ENCODE data around the gene CHMP2A. TPM values are rescaled to one million over a fixed set of nuclear protein-coding genes. Genes with fewer than 3 reads are reported as not detected.

CHMP2A gene
- total RNA-seq = 100 to 1,000 TPM; 107 to 120 TPM
- polyA plus RNA-seq (ENCODE audit: insufficient read length in 6 of 6) = 100 to 1,000 TPM in 1 of 6 donors, 10 to 100 TPM in 5; 84.1 to 106 (median 93.2) TPM
- long read RNA-seq, donor 1, transcript CHMP2A-208 (6 exons, 885 nt) = minor isoform, 19 of 123 reads
- long read RNA-seq, donor 1, transcript CHMP2A-201 (6 exons, 913 nt) = major isoform, 50 of 123 reads
- long read RNA-seq, donor 1, transcript CHMP2A-206 (5 exons, 1,178 nt) = minor isoform, 14 of 123 reads
- long read RNA-seq, donor 1, partial matches to known transcripts = 38 of 123 reads
- long read RNA-seq, donor 1, other reads (novel, unspliced or antisense) = 0 of 123 reads
- long read RNA-seq, donor 2, transcript CHMP2A-206 (5 exons, 1,178 nt) = minor isoform, 15 of 90 reads
- long read RNA-seq, donor 2, transcript CHMP2A-201 (6 exons, 913 nt) = major isoform, 30 of 90 reads
- long read RNA-seq, donor 2, transcript CHMP2A-208 (6 exons, 885 nt) = minor isoform, 15 of 90 reads
- long read RNA-seq, donor 2, partial matches to known transcripts = 27 of 90 reads
- long read RNA-seq, donor 2, other reads (novel, unspliced or antisense) = 0 of 90 reads
- long read RNA-seq, donor 3, transcript CHMP2A-201 (6 exons, 913 nt) = major isoform, 34 of 64 reads
- long read RNA-seq, donor 3, transcript CHMP2A-208 (6 exons, 885 nt) = minor isoform, 11 of 64 reads
- long read RNA-seq, donor 3, partial matches to known transcripts = 13 of 64 reads
- long read RNA-seq, donor 3, other reads (novel, unspliced or antisense) = 0 of 64 reads
- long read RNA-seq, donor 4, transcript CHMP2A-201 (6 exons, 913 nt) = major isoform, 137 of 216 reads
- long read RNA-seq, donor 4, transcript CHMP2A-206 (5 exons, 1,178 nt) = minor isoform, 12 of 216 reads
- long read RNA-seq, donor 4, transcript CHMP2A-208 (6 exons, 885 nt) = minor isoform, 24 of 216 reads
- long read RNA-seq, donor 4, partial matches to known transcripts = 39 of 216 reads
- long read RNA-seq, donor 4, other reads (novel, unspliced or antisense) = 4 of 216 reads
- long read RNA-seq, donor 5, transcript CHMP2A-201 (6 exons, 913 nt) = major isoform, 35 of 71 reads
- long read RNA-seq, donor 5, transcript CHMP2A-208 (6 exons, 885 nt) = minor isoform, 9 of 71 reads
- long read RNA-seq, donor 5, transcript CHMP2A-206 (5 exons, 1,178 nt) = minor isoform, 12 of 71 reads
- long read RNA-seq, donor 5, partial matches to known transcripts = 10 of 71 reads
- long read RNA-seq, donor 5, other reads (novel, unspliced or antisense) = 0 of 71 reads
- long read RNA-seq, donor 6, transcript CHMP2A-206 (5 exons, 1,178 nt) = minor isoform, 9 of 71 reads
- long read RNA-seq, donor 6, transcript CHMP2A-201 (6 exons, 913 nt) = major isoform, 29 of 71 reads
- long read RNA-seq, donor 6, transcript CHMP2A-208 (6 exons, 885 nt) = minor isoform, 13 of 71 reads
- long read RNA-seq, donor 6, partial matches to known transcripts = 18 of 71 reads
- long read RNA-seq, donor 6, other reads (novel, unspliced or antisense) = 0 of 71 reads
- long read RNA-seq, donor 7, transcript CHMP2A-201 (6 exons, 913 nt) = major isoform, 14 of 32 reads
- long read RNA-seq, donor 7, transcript CHMP2A-206 (5 exons, 1,178 nt) = minor isoform, 7 of 32 reads
- long read RNA-seq, donor 7, transcript CHMP2A-208 (6 exons, 885 nt) = minor isoform, 10 of 32 reads
- long read RNA-seq, donor 7, partial matches to known transcripts = 0 of 32 reads
- long read RNA-seq, donor 7, other reads (novel, unspliced or antisense) = 0 of 32 reads
- long read RNA-seq, donor 8, transcript CHMP2A-206 (5 exons, 1,178 nt) = minor isoform, 11 of 44 reads
- long read RNA-seq, donor 8, transcript CHMP2A-208 (6 exons, 885 nt) = minor isoform, 8 of 44 reads
- long read RNA-seq, donor 8, transcript CHMP2A-201 (6 exons, 913 nt) = major isoform, 24 of 44 reads
- long read RNA-seq, donor 8, partial matches to known transcripts = 0 of 44 reads
- long read RNA-seq, donor 8, other reads (novel, unspliced or antisense) = 0 of 44 reads
- long read RNA-seq, donor 9, partial matches to known transcripts = 0 of 2 reads
- long read RNA-seq, donor 9, other reads (novel, unspliced or antisense) = 0 of 2 reads
- long read RNA-seq, donor 10, transcript CHMP2A-206 (5 exons, 1,178 nt) = minor isoform, 10 of 244 reads
- long read RNA-seq, donor 10, transcript CHMP2A-201 (6 exons, 913 nt) = major isoform, 183 of 244 reads
- long read RNA-seq, donor 10, transcript CHMP2A-208 (6 exons, 885 nt) = minor isoform, 38 of 244 reads
- long read RNA-seq, donor 10, partial matches to known transcripts = 3 of 244 reads
- long read RNA-seq, donor 10, other reads (novel, unspliced or antisense) = 10 of 244 reads
- long read RNA-seq, donor 11 = 0 reads
- long read RNA-seq, donor 12, transcript CHMP2A-208 (6 exons, 885 nt) = minor isoform, 9 of 50 reads
- long read RNA-seq, donor 12, transcript CHMP2A-206 (5 exons, 1,178 nt) = minor isoform, 12 of 50 reads
- long read RNA-seq, donor 12, transcript CHMP2A-201 (6 exons, 913 nt) = major isoform, 18 of 50 reads
- long read RNA-seq, donor 12, partial matches to known transcripts = 10 of 50 reads
- long read RNA-seq, donor 12, other reads (novel, unspliced or antisense) = 0 of 50 reads

DNA sequence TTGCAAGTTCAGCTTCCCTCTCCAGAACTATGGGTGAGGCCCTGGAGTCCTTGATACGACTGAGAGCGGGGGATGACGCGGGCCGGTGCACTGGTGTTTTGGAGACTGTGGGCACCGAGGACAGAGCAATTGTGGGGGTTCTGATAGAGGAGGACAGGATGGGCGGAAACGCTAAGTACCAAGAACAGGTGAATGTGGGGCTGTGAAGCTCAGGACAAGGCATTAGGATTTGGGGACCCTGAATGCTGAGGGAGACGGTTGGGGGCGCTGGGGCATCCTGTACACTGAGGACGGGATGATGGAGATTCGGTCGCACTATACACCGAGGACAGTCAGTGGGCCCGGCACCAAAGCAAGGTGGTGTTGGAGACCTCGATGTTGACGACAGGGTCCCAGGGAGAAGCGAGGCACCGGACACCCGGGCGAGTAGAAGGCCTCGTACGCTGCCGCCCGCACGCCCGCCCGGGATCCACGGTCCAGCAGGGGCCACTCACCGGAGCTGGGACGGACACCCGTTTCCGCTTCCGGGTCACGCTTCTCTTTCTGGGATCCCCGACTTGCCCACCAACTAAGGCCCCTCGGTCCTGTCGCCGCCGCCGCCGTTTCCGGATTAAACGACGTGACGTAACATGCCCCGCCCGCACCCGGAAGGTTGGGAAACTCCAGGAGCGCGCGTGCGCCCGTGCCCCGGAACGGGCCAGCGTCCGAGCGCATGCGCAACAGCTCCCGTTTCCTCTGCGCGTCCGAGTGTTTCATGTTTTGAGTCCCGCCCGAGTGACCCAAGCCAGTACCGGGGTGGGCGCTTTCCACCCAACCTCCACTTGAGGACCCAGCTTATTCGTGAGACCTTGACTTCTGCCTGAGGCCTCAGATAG is at the start of gene CHMP2A:
Gene CHMP2A, minus strand, starts transcription at position 612 of the 875 bp plus-strand sequence. CDS start 893 bp downstream, outside the sequence.
- peak; percentile 44 for ATAC-seq
- no peaks in the 10 kb centered on the region for H3K27me3 ChIP-seq
- peaks cover 24 to 48% of the 10 kb centered on the region in 2 donors for H3K4me1 ChIP-seq
- peak within 1 kb of the TSS; percentile 76 to 82 for H3K4me3 ChIP-seq
- DNase-seq = peak; percentile 96 to 99 (median 98)
- intact Hi-C loops (cut with DNase I) = no loop called here
- peaks cover 0 to 61% of the 10 kb centered on the region in 2 donors for H3K36me3 ChIP-seq
- TF ChIP-seq, protein P1, sequence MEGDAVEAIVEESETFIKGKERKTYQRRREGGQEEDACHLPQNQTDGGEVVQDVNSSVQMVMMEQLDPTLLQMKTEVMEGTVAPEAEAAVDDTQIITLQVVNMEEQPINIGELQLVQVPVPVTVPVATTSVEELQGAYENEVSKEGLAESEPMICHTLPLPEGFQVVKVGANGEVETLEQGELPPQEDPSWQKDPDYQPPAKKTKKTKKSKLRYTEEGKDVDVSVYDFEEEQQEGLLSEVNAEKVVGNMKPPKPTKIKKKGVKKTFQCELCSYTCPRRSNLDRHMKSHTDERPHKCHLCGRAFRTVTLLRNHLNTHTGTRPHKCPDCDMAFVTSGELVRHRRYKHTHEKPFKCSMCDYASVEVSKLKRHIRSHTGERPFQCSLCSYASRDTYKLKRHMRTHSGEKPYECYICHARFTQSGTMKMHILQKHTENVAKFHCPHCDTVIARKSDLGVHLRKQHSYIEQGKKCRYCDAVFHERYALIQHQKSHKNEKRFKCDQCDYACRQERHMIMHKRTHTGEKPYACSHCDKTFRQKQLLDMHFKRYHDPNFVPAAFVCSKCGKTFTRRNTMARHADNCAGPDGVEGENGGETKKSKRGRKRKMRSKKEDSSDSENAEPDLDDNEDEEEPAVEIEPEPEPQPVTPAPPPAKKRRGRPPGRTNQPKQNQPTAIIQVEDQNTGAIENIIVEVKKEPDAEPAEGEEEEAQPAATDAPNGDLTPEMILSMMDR (IDR thresholded peaks at IDR 0.05) = no peak
- H3K9me3 ChIP-seq = no peaks in the 10 kb centered on the region
- peak within 1 kb of the TSS; percentile 91 to 96 for H3K27ac ChIP-seq

DNA sequence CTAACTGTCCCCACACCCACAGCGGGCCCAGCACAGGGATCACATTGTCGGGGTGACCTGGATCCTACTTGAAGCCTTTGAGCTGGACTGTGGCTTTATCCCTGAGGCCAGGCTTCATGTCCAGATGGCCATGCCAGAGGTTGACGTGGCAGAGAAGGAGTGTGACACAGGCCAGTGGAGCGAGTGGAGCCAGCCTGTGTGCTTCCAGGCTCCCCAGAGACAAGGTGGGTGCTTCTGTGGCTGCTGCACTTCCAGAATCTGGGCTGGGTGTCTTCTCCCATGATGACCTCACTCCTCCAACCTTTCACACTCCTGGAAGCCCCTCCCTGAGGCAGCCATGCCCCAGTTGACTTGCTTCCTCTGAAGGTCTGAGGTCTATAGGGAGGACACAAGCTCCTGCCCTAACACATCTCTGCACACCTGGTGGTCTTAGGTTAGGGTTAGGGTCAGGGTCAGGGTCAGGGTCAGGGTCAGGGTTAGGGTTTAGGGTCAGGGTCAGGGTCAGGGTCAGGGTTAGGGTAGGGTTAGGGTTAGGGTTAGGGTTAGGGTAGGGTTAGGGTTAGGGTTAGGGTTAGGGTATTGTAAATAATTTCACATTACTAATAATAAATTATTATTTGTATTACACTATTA is 31.3 kb upstream of the CHMP2A start:
- Histone ChIP-seq H3K36me3 (peaks cover 0 to 28% of the 10 kb centered on the region in 2 donors), H3K4me3 (no peak overlapping the region), H3K27me3 (no peaks in the 10 kb centered on the region), H3K9me3 (no peaks in the 10 kb centered on the region), H3K4me1 (peaks cover 0 to 4% of the 10 kb centered on the region in 2 donors), H3K27ac (no peak overlapping the region)
- DNase-seq (peak in 1 of 4 donors; percentile 43), ATAC-seq (no peak)
- intact Hi-C loops (cut with DNase I) = no loop called here
- TF ChIP-seq, protein P1 (IDR thresholded peaks at IDR 0.05) = no peak

DNA sequence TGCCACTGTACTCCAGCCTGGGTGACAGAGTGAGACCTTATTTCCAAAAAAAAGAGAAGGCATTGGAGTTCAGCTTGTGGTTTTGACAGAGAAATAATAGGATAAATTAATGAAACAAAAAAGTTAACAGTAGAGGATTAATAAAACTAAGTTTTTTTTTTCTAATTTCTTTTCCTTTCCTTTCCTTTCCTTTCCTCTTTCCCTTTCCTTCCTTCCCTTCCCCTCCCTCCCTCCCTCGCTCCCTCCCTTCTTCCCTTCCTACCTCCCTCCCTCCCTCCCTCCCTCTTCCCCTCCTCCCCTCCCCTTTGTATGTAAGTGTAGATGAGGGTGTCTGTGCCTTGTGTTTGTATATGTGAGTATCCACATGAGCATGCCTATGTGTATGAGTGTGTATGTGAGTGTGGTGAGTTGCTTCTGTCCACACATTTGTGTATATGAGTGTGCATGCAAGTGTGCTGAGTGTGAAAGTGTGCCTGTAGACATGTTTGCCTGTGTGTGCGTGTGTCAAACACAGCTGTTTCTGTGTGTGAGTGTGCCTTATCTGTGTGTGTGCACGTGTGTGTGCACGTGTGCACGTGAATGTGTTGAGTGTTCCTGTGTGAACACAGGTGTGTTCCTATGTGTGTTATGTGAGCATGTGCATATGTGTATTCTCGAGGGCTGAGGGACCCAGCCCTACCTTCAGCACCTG is 30.7 kb upstream of the CHMP2A start:
- intact Hi-C loops (cut with DNase I) = no loop called here
- no peak overlapping the region for H3K27ac ChIP-seq
- H3K4me1 ChIP-seq = peaks cover 0 to 10% of the 10 kb centered on the region in 2 donors

More for the DNA sequence above, 30.7 kb upstream of the CHMP2A start:
- Histone ChIP-seq H3K36me3 (peaks cover 0 to 28% of the 10 kb centered on the region in 2 donors), H3K4me3 (no peak overlapping the region), H3K27me3 (no peaks in the 10 kb centered on the region), H3K9me3 (no peaks in the 10 kb centered on the region)
- DNase-seq (no peak), ATAC-seq (no peak)
- TF ChIP-seq, protein P1 (IDR thresholded peaks at IDR 0.05) = no peak
